Neuronal stem cell (in vitro differentiated cells): Measurements from ENCODE around the gene CPNE4.

Experiments
- DNase-seq: peaks from one replicate; pipeline ENCODE4 v3.0.0-alpha.2; 2013; ENCODE audit warnings: low spot score
- H2AFZ ChIP-seq: one replicate; pipeline ENCODE4 v1.6.1; 2013; ENCODE audit warnings: mild to moderate bottlenecking, low read length, inconsistent platforms
- H2AK5ac ChIP-seq: 2 replicates; pipeline ENCODE4 v1.6.1; 2013; ENCODE audit warnings: low read depth, mild to moderate bottlenecking, inconsistent platforms, low read length, moderate library complexity, mixed read lengths
- H2BK120ac ChIP-seq: 2 replicates; pipeline ENCODE4 v1.6.1; 2013; ENCODE audit warnings: low read depth, mild to moderate bottlenecking, inconsistent platforms, low read length, moderate library complexity, mixed read lengths
- H2BK12ac ChIP-seq: one replicate; pipeline ENCODE4 v1.6.1; 2013; ENCODE audit warnings: low read length, inconsistent platforms
- H2BK15ac ChIP-seq: 2 replicates; pipeline ENCODE4 v1.6.1; 2013; ENCODE audit warnings: mild to moderate bottlenecking, low read length, inconsistent platforms, mixed read lengths
- H2BK5ac ChIP-seq: one replicate; pipeline ENCODE4 v1.6.1; 2013; ENCODE audit warnings: inconsistent platforms, mild to moderate bottlenecking, low read length, moderate library complexity
- H3K14ac ChIP-seq: one replicate; pipeline ENCODE4 v1.6.1; 2013; ENCODE audit warnings: low read length, inconsistent platforms
- H3K18ac ChIP-seq: 2 replicates; pipeline ENCODE4 v1.6.1; 2013; ENCODE audit warnings: low read length, inconsistent platforms
- H3K23ac ChIP-seq: 2 replicates; pipeline ENCODE4 v1.6.1; 2013; ENCODE audit warnings: low read depth, mild to moderate bottlenecking, mixed read lengths, low read length, inconsistent platforms; ENCODE audit not compliant: poor library complexity
- H3K27ac ChIP-seq: replicated peaks from 3 replicates; pipeline ENCODE4 v1.5.1; 2013; ENCODE audit warnings: low read length, inconsistent platforms
- H3K27me3 ChIP-seq, 3 experiments: 2 replicates each; pipeline ENCODE4 v1.6.1; 2013; ENCODE audit warnings: low read length in 3 of 3, mild to moderate bottlenecking in 2 of 3, inconsistent platforms in 1 of 3, low read depth in 1 of 3, mixed read lengths in 1 of 3, moderate library complexity in 1 of 3; ENCODE audit not compliant: control insufficient read depth in 3 of 3, insufficient read depth in 3 of 3
- H3K36me3 ChIP-seq, 2 donors: replicated peaks in 1 of 2; 2 replicates each; pipeline ENCODE4 v1.6.1; 2013; ENCODE audit warnings: low read length in 2 of 2; ENCODE audit not compliant: control insufficient read depth in 2 of 2, insufficient read depth in 2 of 2
- H3K4ac ChIP-seq: 2 replicates; pipeline ENCODE4 v1.6.1; 2013; ENCODE audit warnings: inconsistent platforms, mild to moderate bottlenecking, low read length, moderate library complexity
- H3K4me1 ChIP-seq, 2 donors: 1 replicate in 1 of 2; 2 replicates in 1 of 2; pipeline ENCODE4 v1.6.1; 2013; ENCODE audit warnings: low read length in 2 of 2, low read depth in 1 of 2; ENCODE audit not compliant: control insufficient read depth in 2 of 2, insufficient read depth in 1 of 2
- H3K4me2 ChIP-seq: one replicate; pipeline ENCODE4 v1.6.1; 2013; ENCODE audit warnings: mild to moderate bottlenecking, low read length, inconsistent platforms; ENCODE audit not compliant: insufficient read depth, poor library complexity, severe bottlenecking
- H3K4me3 ChIP-seq, 2 donors: 2 replicates each; pipeline ENCODE4 v1.5.1; 2013; ENCODE audit warnings: low read length in 2 of 2, mild to moderate bottlenecking in 2 of 2, inconsistent platforms in 1 of 2, moderate library complexity in 1 of 2
- H3K79me1 ChIP-seq: one replicate; pipeline ENCODE4 v1.6.1; 2013; ENCODE audit warnings: low read depth, mild to moderate bottlenecking, inconsistent platforms, low read length, moderate library complexity
- H3K9ac ChIP-seq: one replicate; pipeline ENCODE4 v1.6.1; 2013; ENCODE audit warnings: mild to moderate bottlenecking, low read depth, low read length, inconsistent platforms; ENCODE audit not compliant: poor library complexity
- H3K9me3 ChIP-seq, 2 donors: replicated peaks in 1 of 2; 2 replicates each; pipeline versions ENCODE3 to v1.6.1; 2013; ENCODE audit warnings: low read length in 2 of 2, mild to moderate bottlenecking in 2 of 2, inconsistent platforms in 1 of 2, low read depth in 1 of 2, mixed read lengths in 1 of 2, moderate library complexity in 1 of 2; ENCODE audit not compliant: control insufficient read depth in 2 of 2, insufficient read depth in 1 of 2
- H4K8ac ChIP-seq: one replicate; pipeline ENCODE4 v1.6.1; 2013; ENCODE audit warnings: low read depth, mild to moderate bottlenecking, inconsistent platforms, low read length, moderate library complexity
- H4K91ac ChIP-seq: one replicate; pipeline ENCODE4 v1.6.1; 2013; ENCODE audit warnings: low read length, low read depth, mild to moderate bottlenecking, inconsistent platforms; ENCODE audit not compliant: poor library complexity
- WGBS, 2 donors: extraction: QIAGEN DNeasy Blood & Tissue Kit; methylation state at CpG; one replicate each; pipeline ENCODE4 v1.1.7; 2013; ENCODE audit warnings: missing lambda C conversion rate in 2 of 2, mixed read lengths in 1 of 2; ENCODE audit not compliant: insufficient read length in 2 of 2, insufficient replicate concordance in 1 of 2; ENCODE audit errors: extremely low coverage in 2 of 2; 5-methylcytosine and 5-hydroxymethylcytosine counted together

CPNE4 gene

DNA sequence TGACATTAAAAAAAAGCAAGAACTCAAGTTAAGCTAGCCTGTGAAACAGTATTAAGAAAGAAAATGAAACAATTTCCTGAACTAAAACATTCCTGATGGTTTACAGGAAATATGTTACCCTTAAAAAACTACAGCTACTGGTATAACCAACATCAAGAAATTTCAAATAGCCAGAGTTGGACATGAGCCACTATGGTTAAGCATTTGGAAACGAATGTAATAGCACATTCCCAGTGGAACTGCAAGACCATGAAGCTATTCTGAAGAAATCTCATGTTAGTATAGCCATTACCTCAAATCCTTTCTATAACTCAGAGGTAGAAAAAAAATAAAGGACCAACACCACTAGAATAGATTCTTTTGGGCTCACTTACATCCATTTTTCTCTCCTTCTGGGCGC, 30.2 kb downstream of the CPNE4 start:
- Histone ChIP-seq H3K4me1 (peaks cover 0 to 2% of the 10 kb centered on the region in 2 donors), H4K8ac (no peak overlapping the region), H3K14ac (no peak overlapping the region), H3K23ac (no peak overlapping the region), H3K79me1 (no peaks in the 10 kb centered on the region), H3K18ac (no peak overlapping the region), H3K4me2 (no peak overlapping the region), H2BK5ac (no peak overlapping the region), H2AFZ (no peak overlapping the region), H2BK12ac (no peak overlapping the region), H3K4ac (no peak overlapping the region), H2AK5ac (no peak overlapping the region), H3K9ac (no peak overlapping the region), H2BK120ac (no peak overlapping the region), H3K36me3 (no peaks in the 10 kb centered on the region), H3K4me3 (no peak overlapping the region), H4K91ac (no peak overlapping the region), H3K27ac (no peak overlapping the region), H3K9me3 (peaks cover 0 to 2% of the 10 kb centered on the region in 2 donors), H2BK15ac (no peak overlapping the region), H3K27me3 (no peaks in the 10 kb centered on the region)
- no peak for DNase-seq
- no CpG with 5 or more reads among the region's 2 CpGs for WGBS, 2 donors

GRCh38 chr3:132003685-132004084, 31.1 kb downstream of the CPNE4 start:
- Histone ChIP-seq H3K79me1 (no peaks in the 10 kb centered on the region), H2BK12ac (no peak overlapping the region), H3K27me3 (no peaks in the 10 kb centered on the region), H3K9me3 (peaks cover 0 to 2% of the 10 kb centered on the region in 2 donors), H4K8ac (no peak overlapping the region), H4K91ac (no peak overlapping the region), H2AFZ (no peak overlapping the region), H3K4ac (no peak overlapping the region), H3K14ac (no peak overlapping the region), H3K23ac (no peak overlapping the region), H3K18ac (no peak overlapping the region), H2AK5ac (no peak overlapping the region), H2BK15ac (no peak overlapping the region), H3K4me1 (peaks cover 0 to 2% of the 10 kb centered on the region in 2 donors), H3K4me3 (no peak overlapping the region), H2BK120ac (no peak overlapping the region), H3K36me3 (no peaks in the 10 kb centered on the region), H3K4me2 (no peak overlapping the region), H3K27ac (no peak overlapping the region), H2BK5ac (no peak overlapping the region), H3K9ac (no peak overlapping the region)
- WGBS, 2 donors = no CpG with 5 or more reads among the region's 1 CpG
- DNase-seq = no peak

GRCh38 chr3:132001999-132002398, 32.8 kb downstream of the CPNE4 start:
- Histone ChIP-seq H2BK15ac (no peak overlapping the region), H3K23ac (no peak overlapping the region), H3K9me3 (peaks cover 0 to 2% of the 10 kb centered on the region in 2 donors), H3K14ac (no peak overlapping the region), H2AFZ (no peak overlapping the region), H3K4me1 (peaks cover 0 to 2% of the 10 kb centered on the region in 2 donors), H2BK5ac (no peak overlapping the region), H2BK120ac (no peak overlapping the region), H3K36me3 (no peaks in the 10 kb centered on the region), H4K91ac (no peak overlapping the region), H2AK5ac (no peak overlapping the region), H3K4me2 (no peak overlapping the region), H4K8ac (no peak overlapping the region), H3K9ac (no peak overlapping the region), H3K4me3 (no peak overlapping the region), H2BK12ac (no peak overlapping the region), H3K18ac (no peak overlapping the region), H3K4ac (no peak overlapping the region), H3K79me1 (no peaks in the 10 kb centered on the region), H3K27me3 (no peaks in the 10 kb centered on the region), H3K27ac (no peak overlapping the region)
- DNase-seq = no peak
- WGBS, 2 donors = no CpG with 5 or more reads among the region's 2 CpGs

DNA sequence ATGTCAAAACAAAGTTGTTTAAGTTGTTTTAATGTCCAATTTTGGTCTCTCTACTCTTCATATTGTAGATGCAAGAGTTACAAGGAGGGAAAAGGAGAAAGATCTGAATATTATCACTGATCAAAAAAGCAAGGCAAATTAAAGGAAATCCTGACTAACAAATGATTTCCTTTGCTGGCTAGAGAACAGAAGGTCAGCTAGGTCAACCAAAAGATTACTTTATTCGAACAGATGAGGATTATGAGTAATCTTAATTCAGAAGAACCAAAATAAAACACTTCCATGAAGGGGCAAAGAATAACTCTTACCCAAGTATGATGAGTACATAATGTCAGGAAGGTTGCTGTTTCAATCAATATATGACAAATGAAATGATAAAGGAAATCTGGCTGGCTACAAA, 33.8 kb downstream of the CPNE4 start:
- Histone ChIP-seq H3K27ac (no peak overlapping the region), H3K14ac (no peak overlapping the region), H2BK5ac (no peak overlapping the region), H3K4me3 (no peak overlapping the region), H2AFZ (no peak overlapping the region), H2BK12ac (no peak overlapping the region), H3K18ac (no peak overlapping the region), H3K4me2 (no peak overlapping the region), H4K8ac (no peak overlapping the region), H3K79me1 (no peaks in the 10 kb centered on the region), H2AK5ac (no peak overlapping the region), H4K91ac (no peak overlapping the region), H2BK15ac (no peak overlapping the region), H3K4ac (no peak overlapping the region), H3K4me1 (peaks cover 0 to 2% of the 10 kb centered on the region in 2 donors), H3K9ac (no peak overlapping the region), H2BK120ac (no peak overlapping the region), H3K9me3 (peaks cover 0 to 2% of the 10 kb centered on the region in 2 donors), H3K27me3 (no peaks in the 10 kb centered on the region), H3K36me3 (no peaks in the 10 kb centered on the region), H3K23ac (no peak overlapping the region)
- WGBS, 2 donors = no CpG with 5 or more reads among the region's 1 CpG
- no peak for DNase-seq
